ENCODE measurements around the gene PLEKHJ1.

Gene PLEKHJ1

GRCh38 chr19:2212861-2213711, 23.0 kb downstream of the PLEKHJ1 start:
- no peak for TF ChIP-seq CTCF (IDR thresholded peaks at IDR 0.05; ENCODE audit: insufficient read depth, low read depth, low read length, missing control alignments)
- DNase-seq (ENCODE audit: low read depth) = peak; percentile 52
- no peak overlapping the region for H3K4me3 ChIP-seq (ENCODE audit: low read length)

- no peak for DNase-seq (ENCODE audit: low read depth)
- TF ChIP-seq CTCF (IDR thresholded peaks at IDR 0.05; ENCODE audit: insufficient read depth, low read depth, low read length, missing control alignments) = no peak
- H3K4me3 ChIP-seq (ENCODE audit: low read length) = no peak overlapping the region
Observed at GRCh38 chr19:2210987-2211740, 25.0 kb downstream of the PLEKHJ1 start.

- no peak for DNase-seq (ENCODE audit: low read depth)
- no peak for TF ChIP-seq CTCF (IDR thresholded peaks at IDR 0.05; ENCODE audit: insufficient read depth, low read depth, low read length, missing control alignments)
- no peak overlapping the region for H3K4me3 ChIP-seq (ENCODE audit: low read length)
Observed at GRCh38 chr19:2210206-2210605, 25.9 kb downstream of the PLEKHJ1 start.

GRCh38 chr19:2209408-2209807, 26.7 kb downstream of the PLEKHJ1 start:
- no peak for DNase-seq (ENCODE audit: low read depth)
- TF ChIP-seq CTCF (IDR thresholded peaks at IDR 0.05; ENCODE audit: insufficient read depth, low read depth, low read length, missing control alignments) = no peak
- H3K4me3 ChIP-seq (ENCODE audit: low read length) = no peak overlapping the region

GRCh38 chr19:2208975-2209374, 27.2 kb downstream of the PLEKHJ1 start:
- no peak overlapping the region for H3K4me3 ChIP-seq (ENCODE audit: low read length)
- DNase-seq (ENCODE audit: low read depth) = no peak
- no peak for TF ChIP-seq CTCF (IDR thresholded peaks at IDR 0.05; ENCODE audit: insufficient read depth, low read depth, low read length, missing control alignments)

GRCh38 chr19:2207991-2208860, 27.9 kb downstream of the PLEKHJ1 start:
- peak; percentile 43 for DNase-seq (ENCODE audit: low read depth)
- no peak for TF ChIP-seq CTCF (IDR thresholded peaks at IDR 0.05; ENCODE audit: insufficient read depth, low read depth, low read length, missing control alignments)
- no peak overlapping the region for H3K4me3 ChIP-seq (ENCODE audit: low read length)
